ENCODE data around the gene MGAT5. TPM values are rescaled to one million over a fixed set of nuclear protein-coding genes. Genes with fewer than 3 reads are reported as not detected.

The MGAT5 gene
- total RNA-seq, 1 experiment from 2014 or later = 52.4 TPM

- TF ChIP-seq ARID4B (CRISPR knock-in tag; IDR thresholded peaks at IDR 0.05; ENCODE audit: borderline replicate concordance) (no peak), GABPB1 (CRISPR knock-in tag; IDR thresholded peaks at IDR 0.05) (no peak), NFE2L1 (CRISPR knock-in tag; IDR thresholded peaks at IDR 0.05) (no peak), FOXK1 (CRISPR knock-in tag; IDR thresholded peaks at IDR 0.05) (no peak), SP1 (CRISPR knock-in tag; conservative IDR thresholded peaks at IDR 0.05) (no peak), PRDM15 (CRISPR knock-in tag; IDR thresholded peaks at IDR 0.05) (no peak), USF2 (CRISPR knock-in tag; IDR thresholded peaks at IDR 0.05) (no peak)
- TF ChIP-seq, protein P1, sequence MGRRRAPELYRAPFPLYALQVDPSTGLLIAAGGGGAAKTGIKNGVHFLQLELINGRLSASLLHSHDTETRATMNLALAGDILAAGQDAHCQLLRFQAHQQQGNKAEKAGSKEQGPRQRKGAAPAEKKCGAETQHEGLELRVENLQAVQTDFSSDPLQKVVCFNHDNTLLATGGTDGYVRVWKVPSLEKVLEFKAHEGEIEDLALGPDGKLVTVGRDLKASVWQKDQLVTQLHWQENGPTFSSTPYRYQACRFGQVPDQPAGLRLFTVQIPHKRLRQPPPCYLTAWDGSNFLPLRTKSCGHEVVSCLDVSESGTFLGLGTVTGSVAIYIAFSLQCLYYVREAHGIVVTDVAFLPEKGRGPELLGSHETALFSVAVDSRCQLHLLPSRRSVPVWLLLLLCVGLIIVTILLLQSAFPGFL (CRISPR knock-in tag; IDR thresholded peaks at IDR 0.05; ENCODE audit: borderline replicate concordance) = no peak
These were observed 1.7 kb upstream of the MGAT5 start (continued) for GRCh38 chr2:134252092-134252750.

- Mint-ChIP-seq H3K4me1 (peaks cover 18% of the 10 kb centered on the region), H3K4me3 (no peak overlapping the region), H3K27ac (no peak overlapping the region), H3K27me3 (ENCODE audit: low read depth) (no peaks in the 10 kb centered on the region), H3K36me3 (no peaks in the 10 kb centered on the region), H3K9me3 (no peaks in the 10 kb centered on the region; the same call in 1 of the 2 replicates)
- CTCF ChIA-PET = interaction anchor here (1.4 to 1.7 kb wide), 3 partner anchors 8 to 367 kb away, joined by 3 to 10 read pairs (median 6); no protein-coding TSS in a partner anchor
- ATAC-seq (no peak), DNase-seq (ENCODE audit: low spot score) (no peak)
- POLR2A ChIA-PET = no interaction called here
- no peak for TF ChIP-seq ZNF423 (CRISPR knock-in tag; IDR thresholded peaks at IDR 0.05)
- no peak for TF ChIP-seq ZBTB21 (CRISPR knock-in tag; IDR thresholded peaks at IDR 0.05; ENCODE audit: borderline replicate concordance)
- TF ChIP-seq, protein P2, sequence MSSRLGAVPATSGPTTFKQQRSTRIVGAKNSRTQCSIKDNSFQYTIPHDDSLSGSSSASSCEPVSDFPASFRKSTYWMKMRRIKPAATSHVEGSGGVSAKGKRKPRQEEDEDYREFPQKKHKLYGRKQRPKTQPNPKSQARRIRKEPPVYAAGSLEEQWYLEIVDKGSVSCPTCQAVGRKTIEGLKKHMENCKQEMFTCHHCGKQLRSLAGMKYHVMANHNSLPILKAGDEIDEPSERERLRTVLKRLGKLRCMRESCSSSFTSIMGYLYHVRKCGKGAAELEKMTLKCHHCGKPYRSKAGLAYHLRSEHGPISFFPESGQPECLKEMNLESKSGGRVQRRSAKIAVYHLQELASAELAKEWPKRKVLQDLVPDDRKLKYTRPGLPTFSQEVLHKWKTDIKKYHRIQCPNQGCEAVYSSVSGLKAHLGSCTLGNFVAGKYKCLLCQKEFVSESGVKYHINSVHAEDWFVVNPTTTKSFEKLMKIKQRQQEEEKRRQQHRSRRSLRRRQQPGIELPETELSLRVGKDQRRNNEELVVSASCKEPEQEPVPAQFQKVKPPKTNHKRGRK (CRISPR knock-in tag; IDR thresholded peaks at IDR 0.05; ENCODE audit: borderline replicate concordance) = no peak
- TF ChIP-seq E2F4 (CRISPR knock-in tag; IDR thresholded peaks at IDR 0.05; ENCODE audit: borderline replicate concordance, low read depth) = no peak
- TF ChIP-seq GABPB1 (CRISPR knock-in tag; IDR thresholded peaks at IDR 0.05) = no peak
These were observed 661 bp upstream of the MGAT5 start for GRCh38 chr2:134253117-134253704.
